WI38 (cell line): ENCODE measurements around the gene TPCN1.
A peak's percentile ranks its signal among the peaks of the same experiment; 100 is the strongest.

Source experiments
- H3K4me3 ChIP-seq: 2 replicates; pipeline ENCODE4 v1.5.1; 2011; ENCODE audit warnings: low read depth, mild to moderate bottlenecking, control low read depth, low read length
- CTCF ChIP-seq: IDR thresholded peaks from 2 replicates; pipeline ENCODE4 v1.5.1; 2012; ENCODE audit warnings: low read depth, mild to moderate bottlenecking, control low read depth, low read length

The TPCN1 gene

GRCh38 chr12:113196990-113197389 lies 24.3 kb upstream of the TPCN1 start:
- H3K4me3 ChIP-seq = no peak overlapping the region
- TF ChIP-seq CTCF = peak; percentile 77

- TF ChIP-seq CTCF = no peak
Measured at GRCh38 chr12:113197518-113198077, 23.7 kb upstream of the TPCN1 start.

GRCh38 chr12:113198296-113198695 lies 23.0 kb upstream of the TPCN1 start:
- no peak overlapping the region for H3K4me3 ChIP-seq
- TF ChIP-seq CTCF = no peak

More at GRCh38 chr12:113197518-113198077, 23.7 kb upstream of the TPCN1 start:
- no peak overlapping the region for H3K4me3 ChIP-seq

- TF ChIP-seq CTCF = no peak
Measured at GRCh38 chr12:113200021-113200797, 21.1 kb upstream of the TPCN1 start.

GRCh38 chr12:113201187-113202177 lies 19.8 kb upstream of the TPCN1 start:
- TF ChIP-seq CTCF = no peak
- H3K4me3 ChIP-seq = no peak overlapping the region

More at GRCh38 chr12:113200021-113200797, 21.1 kb upstream of the TPCN1 start:
- H3K4me3 ChIP-seq = no peak overlapping the region

- H3K4me3 ChIP-seq = no peak overlapping the region
- no peak for TF ChIP-seq CTCF
Measured at GRCh38 chr12:113202300-113203075, 18.8 kb upstream of the TPCN1 start.
